Measurements from ENCODE around the gene POLL. TPM values are rescaled to one million over a fixed set of nuclear protein-coding genes. Genes with fewer than 3 reads are reported as not detected.
"Not testable (repeated sequence)": the region's sequence is repeated elsewhere in the genome, so short reads cannot be mapped to it uniquely, and the experiment has no call there.

The POLL gene
- total RNA-seq = 10 to 100 TPM; 23.2 to 27.2 (median 26.0) TPM

- DNase-seq (ENCODE audit: extremely low spot score) = peak; percentile 99
- peak; percentile 74 to 85 for TF ChIP-seq POLR2AphosphoS5 (IDR thresholded peaks at IDR 0.05)
- TF ChIP-seq CTCF (IDR thresholded peaks at IDR 0.05) = no peak
- peak; percentile 10 for TF ChIP-seq POLR2A (IDR thresholded peaks at IDR 0.05; ENCODE audit: low read depth)
- TF ChIP-seq EP300 (IDR thresholded peaks at IDR 0.05) = no peak
- H3K4me3 ChIP-seq = peak within 1 kb of the TSS; percentile 85 to 90 (median 88)
- peak within 1 kb of the TSS; percentile 73 to 81 (median 76) for H3K27ac ChIP-seq (replicated peaks in 1 of 4)
- H3K36me3 ChIP-seq = peaks cover 10 to 30% (median 21%) of the 10 kb centered on the region in 4 donors
- H3K27me3 ChIP-seq = no peaks in the 10 kb centered on the region
- H3K9me3 ChIP-seq = no peaks in the 10 kb centered on the region
- under 1% methylated on average over 28 of the region's 50 CpGs for WGBS
- intact Hi-C loops (cut with DNase I) = no loop called here
- peaks cover 18 to 33% (median 23%) of the 10 kb centered on the region in 4 donors for H3K4me1 ChIP-seq
These were observed at the start of gene POLL, which contains the start of gene DPCD for GRCh38 chr10:101587725-101588653. Gene POLL (minus strand): TSS chr10:101588257. CDS start chr10:101587360, 897 bp downstream. Gene DPCD (plus strand): TSS chr10:101588321. CDS start chr10:101588337, 16 bp downstream.

GRCh38 chr10:101633510-101633909 lies 45.5 kb upstream of the POLL start:
- peaks cover 0 to 46% (median 18%) of the 10 kb centered on the region in 4 donors for H3K36me3 ChIP-seq
- H3K9me3 ChIP-seq; H3K27me3 ChIP-seq; DNase-seq (ENCODE audit: extremely low spot score); H3K4me3 ChIP-seq; H3K27ac ChIP-seq (replicated peaks in 1 of 4); H3K4me1 ChIP-seq; intact Hi-C loops (cut with DNase I): not testable (repeated sequence)
- WGBS = 90% methylated on average over 4 of the region's 4 CpGs

- Histone ChIP-seq H3K36me3 (peaks cover 0 to 52% (median 11%) of the 10 kb centered on the region in 4 donors), H3K4me3 (no peak overlapping the region), H3K4me1 (peaks cover 0 to 8% (median 2%) of the 10 kb centered on the region in 4 donors), H3K27me3 (no peaks in the 10 kb centered on the region), H3K27ac (replicated peaks in 1 of 4) (no peak overlapping the region), H3K9me3 (no peaks in the 10 kb centered on the region)
- intact Hi-C loops (cut with DNase I) = no loop called here
- no peak for DNase-seq (ENCODE audit: extremely low spot score)
- TF ChIP-seq EP300 (IDR thresholded peaks at IDR 0.05) (no peak), CTCF (IDR thresholded peaks at IDR 0.05) (no peak), POLR2A (IDR thresholded peaks at IDR 0.05; ENCODE audit: low read depth) (no peak), POLR2AphosphoS5 (IDR thresholded peaks at IDR 0.05) (no peak)
- WGBS = 75% methylated on average over 8 of the region's 8 CpGs
These were observed 43.9 kb upstream of the POLL start for GRCh38 chr10:101631821-101632475.

- Histone ChIP-seq H3K4me3 (no peak overlapping the region), H3K36me3 (peaks cover 0 to 55% (median 11%) of the 10 kb centered on the region in 4 donors), H3K4me1 (peaks cover 0 to 8% (median 3%) of the 10 kb centered on the region in 4 donors), H3K9me3 (no peaks in the 10 kb centered on the region), H3K27me3 (no peaks in the 10 kb centered on the region), H3K27ac (replicated peaks in 1 of 4) (no peak overlapping the region)
- intact Hi-C loops (cut with DNase I) = no loop called here
- WGBS = 100% methylated on average over 1 of the region's 1 CpG
- no peak for TF ChIP-seq CTCF (IDR thresholded peaks at IDR 0.05)
- no peak for TF ChIP-seq POLR2AphosphoS5 (IDR thresholded peaks at IDR 0.05)
- no peak for TF ChIP-seq EP300 (IDR thresholded peaks at IDR 0.05)
- TF ChIP-seq POLR2A (IDR thresholded peaks at IDR 0.05; ENCODE audit: low read depth) = no peak
- DNase-seq (ENCODE audit: extremely low spot score) = no peak
These were observed 42.5 kb upstream of the POLL start for GRCh38 chr10:101630633-101630920.
